Astrocyte of the hippocampus (primary cell): Measurements from ENCODE around the gene B4GALNT1.
"Not testable (repeated sequence)": the region's sequence is repeated elsewhere in the genome, so short reads cannot be mapped to it uniquely, and the experiment has no call there.

ENCODE experiments used
- DNase-seq: peaks from one replicate; pipeline ENCODE4 v3.0.0; 2011; ENCODE audit warnings: low read depth, low spot score

B4GALNT1 gene

DNA sequence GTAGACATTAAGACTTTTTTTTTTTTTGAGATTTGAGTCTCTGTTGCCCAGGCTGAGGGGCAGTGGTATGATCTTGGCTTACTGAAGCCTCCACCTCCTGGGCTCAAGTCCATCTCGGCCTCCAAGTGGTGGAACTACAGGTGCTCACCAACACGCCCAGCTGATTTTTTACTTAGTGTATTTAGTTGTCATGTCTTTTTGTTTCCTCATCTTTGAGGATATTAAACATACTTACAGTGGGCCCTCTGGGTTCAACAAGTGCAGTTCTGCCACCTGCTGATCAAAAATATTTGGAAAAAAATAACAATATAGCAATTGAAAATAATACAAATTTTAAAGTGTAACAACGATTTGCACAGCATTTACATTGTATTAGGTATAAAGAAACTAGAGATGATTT lies 4.4 kb upstream of the B4GALNT1 start:
- no peak for DNase-seq

DNA sequence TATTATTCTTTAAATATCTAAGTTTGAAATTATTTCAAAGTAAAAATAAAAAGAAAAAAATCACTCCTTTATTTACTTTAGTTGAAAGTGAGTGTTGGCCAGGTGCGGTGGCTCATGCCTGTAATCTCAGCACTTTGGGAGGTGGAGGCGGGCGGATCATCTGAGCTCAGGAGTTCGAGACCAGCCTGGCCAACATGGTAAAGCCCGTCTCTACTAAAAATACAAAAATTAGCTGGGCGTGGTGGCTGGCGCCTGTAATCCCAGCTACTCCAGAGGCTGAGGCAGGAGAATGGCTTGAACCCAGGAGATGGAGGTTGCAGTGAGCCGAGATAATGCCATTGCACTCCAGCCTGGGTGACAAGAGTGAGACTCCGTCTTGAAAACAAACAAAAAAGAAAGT lies 3.7 kb upstream of the B4GALNT1 start:
- not testable (repeated sequence) for DNase-seq

GRCh38 chr12:57632073-57632957 lies 686 bp downstream of the B4GALNT1 start:
- peak; percentile 51 for DNase-seq

- DNase-seq = no peak
Observed at GRCh38 chr12:57631566-57632072, 1.4 kb downstream of the B4GALNT1 start.

DNA sequence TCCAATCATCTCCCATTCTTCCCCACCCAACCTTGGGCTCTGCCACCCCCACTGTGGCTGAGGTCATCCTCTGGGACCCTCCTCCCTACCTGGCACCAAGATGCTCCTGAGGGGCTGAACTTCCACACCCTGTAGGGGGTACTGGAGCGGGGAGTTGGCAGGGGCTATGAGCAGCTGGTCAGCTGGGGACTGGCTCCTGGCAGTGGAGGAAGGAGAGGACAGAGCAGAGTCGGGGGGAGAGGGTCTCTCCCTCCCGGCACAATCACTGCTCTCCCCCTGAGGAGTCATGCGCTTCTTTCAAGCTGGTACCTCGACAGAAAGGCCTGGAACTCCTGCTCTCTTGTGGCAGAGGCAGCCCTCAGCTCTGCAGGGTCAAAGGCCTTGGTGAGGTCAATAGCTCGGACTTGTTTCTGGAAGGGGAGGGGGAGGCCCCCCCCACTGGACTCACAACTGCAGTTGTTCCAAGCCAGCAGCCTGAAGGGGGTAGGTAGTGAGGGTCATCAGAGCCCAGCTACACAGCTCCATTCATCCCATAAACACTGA lies 2.0 kb downstream of the B4GALNT1 start:
- DNase-seq = no peak

DNA sequence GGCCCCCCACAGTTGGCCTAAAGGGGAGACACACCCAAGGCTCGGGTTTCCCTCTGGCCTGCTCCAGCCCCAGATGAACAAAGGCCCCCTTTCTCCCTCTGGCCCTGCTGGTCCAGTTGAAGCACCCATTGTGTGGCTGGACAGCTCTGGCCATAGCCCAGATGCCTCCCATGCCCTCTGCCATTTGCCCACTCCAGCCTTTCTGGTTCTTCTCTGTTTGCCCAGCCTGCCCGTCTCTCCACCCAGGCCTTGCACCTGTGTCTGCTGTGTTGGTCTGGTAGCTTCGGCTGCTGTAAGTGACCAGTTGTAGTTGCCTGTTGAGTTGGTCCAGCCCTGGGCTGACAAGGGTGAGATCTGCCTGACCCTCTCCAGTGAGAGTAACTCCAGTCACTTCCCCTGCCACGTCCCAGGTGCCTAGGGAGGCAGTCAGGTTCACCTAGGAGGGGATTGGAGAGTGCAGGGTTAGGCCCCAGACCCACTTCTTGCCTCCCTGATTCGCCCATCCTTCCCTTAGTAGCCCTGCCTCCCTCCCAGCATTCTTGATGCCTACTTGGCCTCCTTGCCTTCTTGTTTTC lies 3.0 kb downstream of the B4GALNT1 start:
- DNase-seq = no peak

GRCh38 chr12:57628280-57629191 lies 4.5 kb downstream of the B4GALNT1 start:
- DNase-seq = no peak

DNA sequence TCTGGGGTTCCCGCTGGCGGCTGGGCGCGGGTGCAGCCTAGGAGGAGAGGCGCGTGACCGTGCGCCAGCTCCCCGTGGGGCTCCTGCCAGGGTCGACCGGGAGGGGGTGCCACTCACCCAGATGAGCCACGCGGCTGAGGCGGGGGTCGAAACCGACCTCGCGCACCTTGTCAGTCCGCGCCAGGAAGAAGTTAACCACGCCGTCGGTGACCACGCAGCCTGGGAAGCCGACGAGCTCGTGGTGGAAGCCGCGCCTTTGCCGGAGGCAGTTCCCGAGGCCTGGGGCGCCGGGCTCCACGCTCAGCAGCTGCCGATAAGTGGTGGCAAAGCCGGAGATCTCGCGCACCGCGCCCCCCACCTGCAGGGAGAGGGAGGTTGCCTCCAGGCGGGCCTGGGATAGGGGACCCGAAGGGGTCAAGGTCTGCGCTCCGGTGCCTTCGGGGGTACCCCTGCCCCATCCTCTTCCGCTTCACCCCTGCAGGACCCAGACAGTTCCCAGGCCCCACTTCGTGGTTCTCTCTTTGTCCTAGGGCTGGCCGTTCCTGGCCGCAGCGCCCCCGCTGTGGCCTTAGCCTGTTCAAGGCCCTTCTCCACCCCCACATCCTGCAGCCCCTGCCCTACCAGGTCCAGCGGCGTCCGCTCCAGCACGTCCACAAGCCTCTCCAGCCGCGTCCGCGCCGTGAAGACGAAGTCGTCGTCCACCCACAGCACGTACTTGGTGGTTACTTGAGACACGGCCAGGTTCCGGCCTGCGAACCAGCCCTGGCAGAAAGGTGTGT lies 5.3 kb downstream of the B4GALNT1 start:
- DNase-seq = no peak

DNA sequence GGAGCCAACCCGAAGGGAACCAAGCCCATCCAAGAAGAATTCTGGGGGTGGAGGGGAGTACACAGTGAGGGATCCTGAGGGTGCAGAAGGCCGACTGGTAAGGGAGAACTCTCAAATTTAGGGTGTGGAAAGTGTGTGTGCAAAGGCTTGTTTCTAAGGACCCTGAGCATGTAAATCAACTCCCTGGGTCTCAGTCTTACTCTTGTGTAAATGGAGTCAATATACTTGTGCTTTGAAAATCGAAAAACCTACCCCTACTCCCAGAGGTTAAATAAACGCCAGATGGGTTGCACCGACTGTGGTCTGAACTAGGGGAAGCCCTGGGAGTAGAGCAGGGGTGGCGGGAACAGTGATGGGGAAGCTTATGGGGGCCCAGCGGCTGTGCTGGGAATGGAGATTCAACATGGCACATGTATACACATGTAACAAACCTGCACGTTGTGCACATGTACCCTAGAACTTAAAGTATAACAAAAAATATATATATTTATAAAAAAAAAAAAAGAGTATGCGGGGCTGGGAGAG lies 6.0 kb downstream of the B4GALNT1 start:
- no peak for DNase-seq

- no peak for DNase-seq
Observed at GRCh38 chr12:57626111-57626920, 6.7 kb downstream of the B4GALNT1 start.

DNA sequence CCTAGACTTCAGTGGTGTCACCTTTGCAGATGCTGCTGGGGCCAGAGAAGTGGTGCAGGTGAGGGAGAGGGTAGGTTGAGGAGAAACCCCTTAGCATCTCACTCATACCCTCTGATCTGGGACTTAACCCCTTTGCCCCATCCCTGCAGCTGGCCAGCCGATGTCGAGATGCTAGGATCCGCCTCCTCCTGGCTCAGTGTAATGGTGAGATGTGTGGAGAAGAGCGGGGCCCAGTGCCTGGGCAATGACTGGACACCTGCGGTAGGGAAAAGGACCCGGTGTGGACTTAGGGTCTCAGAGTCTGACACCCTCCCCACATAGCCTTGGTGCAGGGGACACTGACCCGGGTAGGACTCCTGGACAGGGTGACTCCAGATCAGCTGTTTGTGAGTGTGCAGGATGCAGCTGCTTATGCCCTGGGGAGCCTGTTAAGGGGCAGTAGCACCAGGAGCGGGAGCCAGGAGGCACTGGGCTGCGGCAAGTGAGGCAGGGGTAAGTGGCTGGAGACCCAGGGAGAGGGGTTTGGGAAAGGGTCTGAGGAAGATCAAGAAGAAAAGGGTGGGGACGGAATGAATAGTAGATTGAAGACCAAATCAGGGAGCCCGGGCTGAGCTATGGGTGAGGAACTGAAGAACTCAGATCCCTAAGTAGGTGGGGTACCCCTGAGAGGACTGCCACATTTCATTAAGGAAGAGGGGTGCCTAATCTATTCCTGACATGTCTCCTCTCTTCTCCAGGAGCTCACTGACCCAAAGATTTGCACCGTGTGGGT lies 7.6 kb downstream of the B4GALNT1 start:
- no peak for DNase-seq

DNA sequence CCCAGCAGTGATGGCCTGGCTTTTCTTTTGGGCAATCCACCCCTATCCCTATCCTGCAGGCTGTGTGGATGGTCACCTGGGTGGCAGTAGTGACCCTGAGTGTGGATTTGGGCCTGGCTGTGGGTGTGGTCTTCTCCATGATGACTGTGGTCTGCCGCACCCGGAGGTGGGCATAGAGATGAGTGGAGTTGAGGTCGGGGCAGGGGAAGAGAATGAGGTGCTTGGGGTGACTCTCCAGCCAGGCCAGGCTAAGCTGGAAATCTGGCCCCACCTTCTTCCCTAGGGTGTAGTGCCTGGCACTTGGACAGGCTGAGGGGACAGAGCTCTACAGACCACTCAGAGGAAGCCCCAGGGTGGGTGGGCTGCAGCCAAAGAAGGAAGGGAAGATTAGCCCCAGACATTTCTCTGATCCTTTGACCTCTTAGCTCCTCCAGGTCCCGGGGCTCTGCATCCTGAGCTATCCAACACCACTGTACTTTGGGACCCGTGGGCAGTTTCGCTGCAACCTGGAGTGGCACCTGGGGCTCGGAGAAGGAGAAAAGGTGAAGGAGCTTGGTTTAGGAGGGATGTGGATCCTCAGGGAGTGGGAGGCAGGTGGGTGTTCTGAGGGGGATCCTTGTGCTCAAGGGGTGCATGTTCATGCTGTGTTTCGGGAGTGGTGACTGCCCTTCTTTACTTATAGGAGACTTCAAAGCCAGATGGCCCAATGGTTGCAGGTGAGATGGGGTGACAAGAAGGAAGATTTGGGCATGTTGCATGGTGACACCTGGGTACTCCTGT lies 8.4 kb downstream of the B4GALNT1 start:
- no peak for DNase-seq

- DNase-seq = no peak
Observed at GRCh38 chr12:57623811-57624390, 9.1 kb downstream of the B4GALNT1 start.

DNA sequence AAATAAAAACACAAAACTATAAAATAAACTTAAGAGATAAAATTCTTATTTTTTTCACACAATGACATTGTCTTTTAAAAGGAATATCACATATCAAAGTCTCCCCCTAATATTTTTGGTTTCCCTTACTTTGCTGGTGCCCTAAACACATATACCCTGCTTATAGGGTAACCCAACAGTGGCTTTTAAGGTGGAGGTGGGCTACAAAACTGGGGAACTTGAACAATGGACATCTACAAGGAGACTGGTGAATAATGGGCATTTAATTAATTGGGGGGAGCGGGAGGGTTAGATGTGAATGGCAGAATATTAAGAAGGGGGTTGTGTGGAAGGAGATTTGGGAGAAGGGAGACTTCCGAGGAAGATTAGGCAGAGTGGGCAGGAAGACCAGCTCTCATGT lies 9.6 kb downstream of the B4GALNT1 start:
- DNase-seq = no peak

DNA sequence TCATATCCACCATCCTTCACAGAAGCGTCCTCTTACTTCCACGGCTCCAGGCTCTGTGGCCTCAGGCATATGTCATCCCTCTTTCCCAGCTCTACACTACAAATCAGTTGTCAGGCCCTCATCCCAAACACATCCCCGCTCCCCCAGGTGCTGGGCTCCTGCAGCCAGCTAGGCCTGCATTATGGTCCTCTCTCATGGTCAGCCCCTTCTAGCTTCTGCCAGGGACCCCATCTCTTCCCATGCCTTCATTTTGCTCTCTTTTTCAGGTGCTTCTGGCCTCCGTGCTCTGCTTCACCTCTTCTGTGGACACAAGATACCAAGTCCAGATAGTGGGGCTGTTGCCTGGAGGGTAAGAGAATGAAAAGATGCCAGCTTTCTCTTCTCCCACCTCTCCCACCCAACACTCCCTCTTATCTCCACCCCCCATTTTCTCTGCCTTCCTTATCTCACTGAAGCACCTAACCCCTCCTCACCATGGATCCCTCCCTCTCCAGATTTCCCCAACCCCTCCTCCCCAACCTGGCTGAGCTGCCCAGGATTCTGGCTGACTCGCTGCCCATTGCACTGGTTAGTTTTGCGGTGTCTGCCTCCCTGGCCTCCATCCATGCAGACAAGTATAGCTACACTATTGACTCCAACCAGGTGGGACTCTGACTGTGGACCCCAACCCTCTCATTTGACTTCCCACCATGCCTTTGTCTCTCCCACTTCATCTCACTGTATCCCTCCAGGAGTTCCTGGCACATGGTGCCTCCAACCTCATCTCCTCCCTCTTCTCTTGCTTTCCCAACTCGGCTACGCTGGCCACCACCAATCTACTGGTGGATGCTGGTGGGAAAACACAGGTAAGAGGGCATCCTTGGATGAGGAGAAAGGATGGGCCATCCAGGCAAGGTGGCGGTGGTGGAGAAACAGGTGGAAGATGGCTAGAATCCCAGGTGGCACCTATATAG lies 10.4 kb downstream of the B4GALNT1 start:
- DNase-seq = no peak

DNA sequence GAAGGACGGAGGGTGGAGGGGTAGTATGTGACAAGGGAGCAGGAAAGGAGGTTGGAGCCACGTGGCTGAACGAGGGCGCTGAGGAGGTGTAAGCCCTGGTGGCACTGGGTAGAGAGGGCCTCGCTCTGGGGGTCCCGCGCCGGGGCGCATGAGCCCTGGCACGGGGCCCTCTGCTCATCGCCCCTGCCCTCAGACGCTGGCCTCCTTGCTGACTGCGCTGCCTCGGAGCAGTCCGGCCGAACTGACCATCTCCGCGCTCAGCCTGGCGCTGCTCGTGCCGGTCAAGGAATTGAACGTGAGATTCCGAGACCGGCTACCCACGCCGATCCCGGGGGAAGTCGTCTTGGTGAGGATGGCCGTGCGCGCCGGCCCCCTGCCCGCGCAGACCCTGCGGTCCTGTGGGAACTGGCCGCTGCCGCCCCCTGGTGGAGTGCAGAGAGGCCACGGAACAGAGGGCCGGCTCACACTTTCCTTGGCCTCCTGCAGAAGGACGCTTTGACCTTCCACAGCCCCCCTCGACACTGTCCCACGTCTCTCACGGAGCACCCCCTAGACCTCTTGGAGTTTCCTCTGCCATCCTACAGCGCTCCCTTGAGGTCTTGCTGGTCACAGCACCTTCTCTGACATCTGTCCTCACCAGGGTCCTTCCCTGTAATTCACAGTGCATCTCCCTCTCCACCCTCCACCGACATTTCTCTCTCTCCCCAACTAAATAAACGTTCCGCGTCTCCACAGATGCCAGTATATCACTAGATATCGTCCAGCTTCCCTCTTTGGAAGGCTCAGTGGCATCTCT lies 11.3 kb downstream of the B4GALNT1 start:
- DNase-seq = peak; percentile 73
